Inferior parietal cortex (tissue), 1 donor: ENCODE measurements around the gene ZBED1.
"Not testable (repeated sequence)": the region's sequence is repeated elsewhere in the genome, so short reads cannot be mapped to it uniquely, and the experiment has no call there.

Source experiments
- DNase-seq: peaks from one replicate; pipeline ENCODE4 v3.0.0-alpha.2; 2016; ENCODE audit errors: extremely low spot score

ZBED1 gene

DNA sequence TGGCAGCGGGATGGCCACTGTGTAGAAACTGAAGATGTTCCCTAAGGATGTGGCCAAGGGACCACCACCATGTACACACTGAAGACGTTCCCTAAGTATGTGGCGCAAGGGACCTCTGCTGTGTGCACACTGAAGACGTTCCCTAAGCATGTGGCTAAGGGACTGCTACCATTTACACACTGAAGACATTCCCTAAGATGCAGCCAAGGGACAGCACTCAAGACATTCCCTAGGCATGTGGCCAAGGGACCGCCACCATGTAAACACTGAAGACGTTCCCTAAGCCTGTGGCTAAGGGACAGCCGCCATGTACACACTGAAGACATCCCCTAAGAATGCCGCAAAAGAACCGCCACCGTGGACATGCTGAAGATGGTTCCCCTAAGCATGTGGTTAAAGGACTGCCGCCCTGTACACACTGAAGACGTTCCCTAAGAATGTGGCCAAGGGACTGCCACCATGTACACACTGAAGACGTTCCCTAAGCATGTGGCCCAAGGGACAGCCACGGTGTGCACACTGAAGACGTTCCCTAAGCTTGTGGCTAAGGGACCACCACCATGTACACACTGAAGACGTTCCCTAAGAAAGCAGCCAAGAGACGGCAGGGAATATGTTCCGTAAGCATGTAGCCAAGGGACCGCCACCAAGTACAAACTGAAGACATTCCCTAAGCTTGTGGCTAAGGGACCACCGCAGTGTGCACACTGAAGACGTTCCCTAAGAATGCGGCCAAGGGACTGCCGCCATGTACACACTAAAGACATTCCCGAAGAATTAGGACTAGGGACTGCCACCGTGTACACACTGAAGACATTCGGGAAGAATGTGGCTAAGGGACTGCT lies 43.3 kb downstream of the ZBED1 start:
- DNase-seq = peak; percentile 32

DNA sequence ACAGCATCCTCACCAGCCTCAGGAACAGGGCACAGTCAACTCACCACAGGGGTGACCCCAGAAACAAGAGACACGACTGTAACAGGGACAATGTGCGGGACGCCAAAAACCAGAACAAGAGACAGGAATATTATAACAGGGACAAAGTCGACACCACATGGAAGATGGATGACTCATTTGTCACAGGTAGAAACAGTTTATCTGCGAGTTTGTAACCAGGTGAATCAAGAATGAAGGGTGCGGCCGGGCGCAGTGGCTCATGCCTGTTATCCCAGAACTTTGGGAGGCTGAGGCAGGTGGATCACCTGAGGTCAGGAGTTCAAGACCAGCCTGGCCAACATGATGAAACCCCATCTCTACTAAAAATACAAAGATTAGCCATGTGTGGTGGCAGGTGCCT lies 44.7 kb downstream of the ZBED1 start:
- DNase-seq = not testable (repeated sequence)

DNA sequence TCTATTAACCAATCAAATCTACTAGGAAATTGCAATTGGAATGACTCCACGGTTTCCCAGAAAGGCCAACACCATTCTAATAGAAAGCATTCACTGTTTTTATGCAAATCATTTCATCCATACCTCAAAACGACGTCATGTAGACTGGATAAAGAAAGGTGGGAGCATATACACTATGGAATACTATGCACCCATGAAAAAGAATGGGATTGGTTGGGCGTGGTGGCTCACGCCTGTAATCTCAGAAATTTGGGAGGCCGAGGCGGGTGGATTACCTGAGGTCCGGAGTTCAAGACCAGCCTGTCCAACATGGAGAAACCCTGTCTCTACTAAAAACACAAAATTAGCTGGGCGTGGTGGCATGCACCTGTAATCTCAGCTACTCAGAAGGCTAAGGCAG lies 46.2 kb downstream of the ZBED1 start:
- DNase-seq = not testable (repeated sequence)

DNA sequence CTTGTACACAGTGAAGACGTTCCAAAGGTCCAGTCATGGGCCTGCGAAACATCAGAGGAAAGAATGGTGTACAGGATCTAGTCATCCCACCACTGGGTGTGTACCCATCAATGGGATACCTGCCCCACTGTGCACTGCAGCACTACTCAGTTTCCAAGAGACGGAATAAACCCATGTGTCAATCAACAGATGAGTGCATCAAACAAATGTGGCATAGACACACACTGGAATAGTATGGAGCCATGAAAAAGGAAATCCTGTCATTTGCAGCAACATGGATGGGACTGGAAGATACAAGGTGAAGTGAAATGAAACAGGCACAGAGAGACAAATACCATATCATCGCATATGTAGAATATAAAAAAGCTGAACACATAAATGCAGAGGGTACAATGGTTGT lies 48.0 kb downstream of the ZBED1 start:
- no peak for DNase-seq

DNA sequence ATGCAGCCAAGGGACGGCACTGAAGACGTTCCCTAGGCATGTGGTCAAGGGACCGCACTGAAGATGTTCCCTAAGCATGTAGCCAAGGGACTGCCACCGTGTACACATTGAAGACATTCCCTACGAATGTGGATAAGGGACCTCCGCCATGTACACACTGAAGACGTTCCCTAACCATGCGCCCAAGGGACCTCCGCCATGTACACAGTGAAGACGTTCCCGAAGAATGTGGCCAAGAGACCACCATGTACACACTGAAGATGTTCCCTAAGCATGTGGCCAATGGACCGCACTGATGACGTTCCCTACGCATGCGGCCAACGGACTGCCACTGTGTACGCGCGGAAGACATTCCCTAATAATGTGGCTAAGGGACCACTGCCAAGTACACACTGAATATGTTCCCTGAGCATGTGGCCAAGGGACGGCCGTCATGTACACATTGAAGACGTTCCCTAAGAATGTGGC lies 48.4 kb downstream of the ZBED1 start:
- no peak for DNase-seq

DNA sequence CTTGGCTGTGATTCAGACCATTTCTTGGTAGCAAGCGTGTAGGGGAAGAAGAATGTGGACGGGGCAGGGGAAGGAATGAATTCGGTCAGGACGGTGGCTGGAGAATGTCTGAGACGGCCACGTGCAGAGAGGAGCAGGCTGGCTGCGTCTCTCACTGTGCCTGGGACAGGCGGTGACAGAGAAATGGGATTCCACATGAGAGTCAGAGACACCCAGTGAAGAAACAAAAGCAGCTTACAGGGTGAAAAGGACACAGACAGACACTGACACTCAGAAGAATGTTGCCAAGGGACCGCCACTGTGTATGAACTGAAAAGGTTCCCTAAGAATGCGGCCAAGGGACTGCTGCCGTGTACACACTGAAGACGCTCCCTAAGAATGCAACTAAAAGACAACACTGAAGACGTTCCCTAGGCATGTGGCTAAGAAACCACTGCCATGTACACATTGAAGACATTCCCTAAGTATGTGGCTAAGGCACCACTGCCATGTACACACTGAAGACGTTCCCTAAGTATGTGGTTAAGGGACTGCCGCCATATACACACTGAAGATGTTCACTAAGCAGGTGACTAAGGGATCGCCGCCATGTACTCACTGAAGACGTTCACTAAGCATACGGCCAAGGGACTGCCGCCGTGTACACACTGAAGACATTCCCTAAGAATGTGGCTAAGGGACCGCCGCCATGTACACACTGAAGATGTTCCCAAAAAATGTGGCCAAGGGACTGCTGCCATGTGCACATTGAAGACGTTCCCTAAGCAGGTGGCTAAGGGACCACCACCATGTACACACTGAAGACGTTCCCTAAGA lies 49.1 kb downstream of the ZBED1 start:
- DNase-seq = no peak

DNA sequence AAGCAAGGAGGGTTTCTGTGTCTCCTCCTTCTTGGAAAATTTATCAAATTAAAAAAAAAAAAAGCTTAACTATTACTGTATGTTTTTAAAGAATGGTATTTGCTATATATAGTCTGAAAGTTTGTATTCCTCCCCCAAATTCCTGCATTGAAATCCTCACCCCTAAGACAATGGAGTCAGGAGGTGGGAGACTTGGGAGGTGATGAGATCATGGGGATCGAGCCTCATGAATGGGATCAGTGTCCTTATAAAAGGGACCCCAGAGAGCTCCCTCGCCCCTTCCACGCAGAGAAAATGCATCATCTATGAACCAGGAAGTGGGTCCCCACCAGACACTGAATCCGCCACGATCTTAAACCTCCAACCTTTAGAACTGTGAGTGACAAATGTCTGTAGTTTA lies 50.1 kb downstream of the ZBED1 start:
- no peak for DNase-seq

DNA sequence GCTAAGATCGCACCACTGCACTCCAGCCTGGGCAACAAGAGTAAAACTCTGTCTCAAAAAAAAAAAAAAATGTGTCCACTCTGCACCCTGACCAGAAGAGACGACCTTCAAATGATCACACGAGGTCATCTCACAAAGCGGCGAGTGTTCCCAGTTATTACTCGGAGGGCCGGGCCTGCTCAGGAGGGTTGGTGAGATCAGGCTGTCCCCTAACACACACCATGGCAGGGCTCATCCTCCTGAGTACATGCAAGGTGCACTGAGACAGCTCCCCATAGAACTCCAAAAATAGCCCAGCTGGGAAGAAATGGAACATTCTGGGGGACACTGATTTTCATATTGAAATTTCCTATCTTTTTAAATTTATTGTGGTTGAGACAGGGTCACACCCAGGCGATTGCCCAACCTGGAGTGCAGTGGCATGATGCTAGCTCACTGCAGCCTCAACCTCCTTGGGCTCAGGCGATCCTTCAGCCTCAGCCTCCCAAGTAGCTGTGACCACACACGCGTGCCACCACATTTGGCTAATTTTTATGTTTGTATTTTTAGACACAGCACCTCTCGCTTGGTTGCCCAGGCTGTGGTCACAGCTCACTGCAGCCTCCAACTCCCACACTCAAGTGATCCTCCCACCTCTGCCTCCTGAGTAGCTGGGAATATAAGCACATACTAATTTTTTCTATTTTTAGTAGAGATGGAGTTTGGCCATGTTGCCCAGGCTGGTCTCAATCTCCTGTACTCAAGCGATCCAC lies 51.5 kb downstream of the ZBED1 start:
- no peak for DNase-seq

DNA sequence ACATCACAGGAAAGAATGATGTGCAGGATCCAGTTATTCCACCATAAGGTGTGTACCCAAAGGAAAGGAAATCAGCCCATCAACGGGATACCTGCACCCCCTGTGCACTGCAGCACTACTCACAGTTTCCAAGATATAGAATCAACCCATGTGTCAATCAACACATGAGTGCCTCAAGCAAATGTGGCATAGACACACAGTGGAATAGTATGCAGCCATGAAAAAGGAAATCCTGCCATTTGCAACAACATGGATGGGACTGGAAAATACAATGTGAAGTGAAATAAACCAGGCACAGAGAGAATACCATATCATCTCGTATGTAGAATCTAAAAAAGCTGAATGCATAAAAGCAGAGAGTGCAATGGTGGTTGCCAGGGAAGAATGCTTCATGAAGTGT lies 53.3 kb downstream of the ZBED1 start:
- DNase-seq = no peak

DNA sequence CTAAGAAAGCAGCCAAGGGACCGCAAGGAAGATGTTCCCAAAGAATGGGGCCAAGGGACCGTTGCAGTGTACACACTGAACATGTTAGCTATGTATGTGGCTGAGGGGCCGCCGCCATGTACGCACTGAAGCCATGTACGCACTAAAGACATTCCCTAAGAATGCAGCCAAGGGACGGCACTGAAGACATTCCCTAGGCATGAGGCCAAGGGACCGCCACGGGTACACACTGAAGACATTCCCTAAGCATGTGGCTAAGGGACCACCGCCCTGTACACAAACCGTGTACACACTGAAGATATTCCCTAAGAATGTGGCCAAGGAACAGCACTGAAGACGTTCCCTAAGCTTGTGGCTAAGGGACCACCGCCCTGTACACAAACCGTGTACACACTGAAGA lies 54.0 kb downstream of the ZBED1 start:
- DNase-seq = no peak

DNA sequence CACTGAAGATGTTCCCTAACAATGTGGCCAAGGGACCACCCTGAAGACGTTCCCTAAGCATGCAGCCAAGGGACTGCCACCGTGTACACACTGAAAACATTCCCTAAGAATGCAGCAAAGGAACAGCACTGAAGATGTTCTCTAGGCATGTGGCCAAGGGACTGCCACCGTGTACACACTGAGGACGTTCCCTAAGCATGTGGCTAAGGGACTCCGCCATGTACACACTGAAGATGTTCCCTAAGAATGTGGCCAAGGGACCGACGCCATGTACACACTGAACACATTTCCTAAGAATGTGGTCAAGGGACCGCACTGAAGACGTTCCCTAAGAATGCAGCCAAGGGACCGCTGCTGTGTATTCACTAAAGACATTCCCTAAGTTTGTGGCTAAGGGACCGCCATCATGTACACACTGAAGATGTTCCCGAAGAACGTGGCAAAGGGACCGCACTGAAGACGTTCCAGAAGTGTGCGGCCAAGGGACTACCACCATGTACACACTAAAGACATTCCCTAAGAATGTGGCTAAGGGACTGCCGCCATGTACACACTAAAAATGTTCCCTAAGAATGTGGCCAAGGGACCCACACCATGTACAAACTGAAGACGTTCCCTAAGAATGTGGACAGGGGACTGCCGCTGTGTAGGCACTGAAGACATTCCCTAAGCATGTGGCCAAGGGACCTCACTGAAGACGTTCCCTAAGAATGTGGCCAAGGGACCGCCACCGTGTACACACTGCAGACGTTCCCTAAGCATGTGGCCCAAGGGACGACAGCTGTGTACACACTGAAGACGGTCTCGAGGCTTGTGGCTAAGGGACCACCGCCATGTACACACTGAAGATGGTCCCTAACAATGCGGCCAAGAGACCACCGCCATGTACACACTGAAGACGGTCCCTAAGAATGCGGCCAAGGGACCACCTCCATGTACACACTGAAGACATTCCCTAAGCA lies 54.8 kb downstream of the ZBED1 start:
- DNase-seq = no peak

DNA sequence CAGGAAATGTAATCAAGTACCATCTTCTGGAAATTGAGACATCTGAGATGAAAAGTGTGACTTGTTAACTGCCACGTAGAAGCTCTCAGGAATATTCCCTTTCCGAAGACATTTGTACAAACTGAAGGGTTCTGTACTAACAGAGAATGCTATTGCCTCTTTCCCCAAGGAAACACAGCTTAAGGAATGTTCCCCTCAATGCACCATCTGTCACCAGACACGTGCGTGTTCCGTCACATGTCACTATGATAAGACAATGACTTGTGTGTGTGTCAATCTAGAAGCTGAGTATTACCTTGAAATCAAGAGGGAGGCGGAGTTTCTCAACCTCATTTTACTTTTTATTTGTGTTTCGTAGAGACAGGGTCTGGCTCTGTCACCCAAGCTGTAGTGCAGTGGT lies 58.1 kb downstream of the ZBED1 start:
- DNase-seq = no peak

DNA sequence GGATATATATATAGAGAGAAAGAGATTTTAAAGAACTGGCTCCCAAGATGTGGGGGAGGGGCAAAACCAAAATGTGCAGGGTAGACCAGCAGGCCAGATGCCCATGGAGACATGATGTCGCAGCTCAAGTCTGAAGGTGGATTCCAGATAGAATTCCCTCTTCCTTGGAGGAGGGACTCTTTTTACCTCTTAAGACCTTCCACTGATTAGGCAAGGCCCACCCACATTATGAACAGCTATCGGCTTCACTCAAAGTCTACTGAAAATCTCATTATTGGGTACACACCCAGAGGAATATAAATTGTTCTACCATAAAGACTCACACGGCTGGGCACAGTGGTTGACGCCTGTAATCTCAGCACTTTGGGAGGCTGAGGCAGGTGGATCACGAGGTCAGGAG lies 59.3 kb downstream of the ZBED1 start:
- DNase-seq = no peak

DNA sequence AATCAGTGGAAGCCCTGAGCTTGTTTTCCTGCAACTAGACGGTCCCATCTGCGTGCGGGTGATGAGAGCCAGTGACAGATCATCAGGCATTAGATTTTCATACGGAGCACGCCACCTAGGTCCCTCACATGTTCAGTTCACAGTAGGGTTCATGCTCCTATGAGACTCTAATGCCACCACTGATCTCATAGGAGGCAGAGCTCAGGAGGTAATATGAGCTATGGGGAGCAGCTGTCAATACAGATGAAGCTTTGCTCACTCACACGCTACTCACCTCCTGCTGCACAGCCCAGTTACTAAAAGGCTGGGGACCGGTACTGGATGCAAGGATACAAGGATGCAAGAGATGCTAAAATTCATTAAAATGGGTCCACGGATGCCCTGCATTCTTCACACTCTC lies 61.2 kb downstream of the ZBED1 start:
- DNase-seq = no peak
